Measurements from ENCODE around the gene GYPA.
"Not testable (repeated sequence)": the region's sequence is repeated elsewhere in the genome, so short reads cannot be mapped to it uniquely, and the experiment has no call there.

- not testable (repeated sequence) for TF ChIP-seq POLR2A, CTCF (IDR thresholded peaks at IDR 0.05)
Measured at GRCh38 chr4:144139547-144139946, 971 bp downstream of the GYPA start.

Data from body of pancreas (tissue), 4 donors.